Renal pelvis (tissue), 12 donors: Measurements from ENCODE around the gene TXNDC9. TPM values are rescaled to one million over a fixed set of nuclear protein-coding genes. Genes with fewer than 3 reads are reported as not detected.
"Not testable (repeated sequence)": the region's sequence is repeated elsewhere in the genome, so short reads cannot be mapped to it uniquely, and the experiment has no call there.

Experiments used
- DNase-seq: peaks from one replicate; pipeline ENCODE4 v3.0.0-alpha.2; 2013
- long read RNA-seq, 16 experiments: transcript quantifications; one replicate each; lab custom pipeline, GENCODE V29; 2026
- polyA plus RNA-seq, 3 donors: library from polyadenylated mRNA; unstranded; fragments of 120-200 nt; gene quantifications; one replicate each; pipeline ENCODE4 v1.2.1, GENCODE V29; 2013; ENCODE audit not compliant: insufficient read length in 3 of 3

The TXNDC9 gene
- 10 to 100 TPM; 40.6 to 45.7 (median 41.2) TPM for polyA plus RNA-seq
- long read RNA-seq, donor 1, transcript TXNDC9-202 (4 exons, 1,111 nt) = minor isoform, 5 of 20 reads
- long read RNA-seq, donor 1, transcript TXNDC9-201 (5 exons, 1,637 nt) = major isoform, 15 of 20 reads
- long read RNA-seq, donor 1, partial matches to known transcripts = 0 of 20 reads
- long read RNA-seq, donor 1, other reads (novel, unspliced or antisense) = 0 of 20 reads
- long read RNA-seq, donor 2, transcript TXNDC9-201 (5 exons, 1,637 nt) = major isoform, 19 of 212 reads
- long read RNA-seq, donor 2, partial matches to known transcripts = 191 of 212 reads
- long read RNA-seq, donor 2, other reads (novel, unspliced or antisense) = 0 of 212 reads
- long read RNA-seq, donor 3, transcript TXNDC9-201 (5 exons, 1,637 nt) = major isoform, 20 of 28 reads
- long read RNA-seq, donor 3, transcript TXNDC9-202 (4 exons, 1,111 nt) = minor isoform, 7 of 28 reads
- long read RNA-seq, donor 3, partial matches to known transcripts = 0 of 28 reads
- long read RNA-seq, donor 3, other reads (novel, unspliced or antisense) = 0 of 28 reads
- long read RNA-seq, donor 4, transcript TXNDC9-201 (5 exons, 1,637 nt) = major isoform, 22 of 30 reads
- long read RNA-seq, donor 4, transcript TXNDC9-202 (4 exons, 1,111 nt) = minor isoform, 8 of 30 reads
- long read RNA-seq, donor 4, partial matches to known transcripts = 0 of 30 reads
- long read RNA-seq, donor 4, other reads (novel, unspliced or antisense) = 0 of 30 reads
- long read RNA-seq, donor 5, transcript TXNDC9-201 (5 exons, 1,637 nt) = major isoform, 11 of 16 reads
- long read RNA-seq, donor 5, partial matches to known transcripts = 0 of 16 reads
- long read RNA-seq, donor 5, other reads (novel, unspliced or antisense) = 0 of 16 reads
- long read RNA-seq, donor 6, transcript TXNDC9-201 (5 exons, 1,637 nt) = major isoform, 15 of 766 reads
- long read RNA-seq, donor 6, partial matches to known transcripts = 748 of 766 reads
- long read RNA-seq, donor 6, other reads (novel, unspliced or antisense) = 0 of 766 reads
- long read RNA-seq, donor 7, transcript TXNDC9-202 (4 exons, 1,111 nt) = minor isoform, 5 of 518 reads
- long read RNA-seq, donor 7, transcript TXNDC9-201 (5 exons, 1,637 nt) = major isoform, 23 of 518 reads
- long read RNA-seq, donor 7, partial matches to known transcripts = 488 of 518 reads
- long read RNA-seq, donor 7, other reads (novel, unspliced or antisense) = 0 of 518 reads
- long read RNA-seq, donor 8, transcript TXNDC9-201 (5 exons, 1,637 nt) = major isoform, 7 of 195 reads
- long read RNA-seq, donor 8, partial matches to known transcripts = 93 of 195 reads
- long read RNA-seq, donor 8, other reads (novel, unspliced or antisense) = 93 of 195 reads
- long read RNA-seq, donor 9, transcript TXNDC9-201 (5 exons, 1,637 nt) = major isoform, 18 of 414 reads
- long read RNA-seq, donor 9, partial matches to known transcripts = 379 of 414 reads
- long read RNA-seq, donor 9, other reads (novel, unspliced or antisense) = 14 of 414 reads
- long read RNA-seq, donor 10, transcript TXNDC9-201 (5 exons, 1,637 nt) = major isoform, 18 of 519 reads
- long read RNA-seq, donor 10, partial matches to known transcripts = 479 of 519 reads
- long read RNA-seq, donor 10, other reads (novel, unspliced or antisense) = 19 of 519 reads
- long read RNA-seq, donor 11, transcript TXNDC9-201 (5 exons, 1,637 nt) = major isoform, 12 of 15 reads
- long read RNA-seq, donor 11, partial matches to known transcripts = 0 of 15 reads
- long read RNA-seq, donor 11, other reads (novel, unspliced or antisense) = 0 of 15 reads
- long read RNA-seq, donor 12, transcript TXNDC9-201 (5 exons, 1,637 nt) = major isoform, 26 of 626 reads
- long read RNA-seq, donor 12, transcript TXNDC9-202 (4 exons, 1,111 nt) = minor isoform, 9 of 626 reads
- long read RNA-seq, donor 12, partial matches to known transcripts = 564 of 626 reads
- long read RNA-seq, donor 12, other reads (novel, unspliced or antisense) = 26 of 626 reads
- long read RNA-seq, donor 13, transcript TXNDC9-202 (4 exons, 1,111 nt) = major isoform, 8 of 729 reads
- long read RNA-seq, donor 13, transcript TXNDC9-201 (5 exons, 1,637 nt) = minor isoform, 7 of 729 reads
- long read RNA-seq, donor 13, partial matches to known transcripts = 510 of 729 reads
- long read RNA-seq, donor 13, other reads (novel, unspliced or antisense) = 203 of 729 reads
- long read RNA-seq, donor 14 = 0 reads
- long read RNA-seq, donor 15, transcript TXNDC9-201 (5 exons, 1,637 nt) = major isoform, 18 of 869 reads
- long read RNA-seq, donor 15, partial matches to known transcripts = 848 of 869 reads
- long read RNA-seq, donor 15, other reads (novel, unspliced or antisense) = 0 of 869 reads
- long read RNA-seq, donor 16, transcript TXNDC9-201 (5 exons, 1,637 nt) = major isoform, 17 of 20 reads
- long read RNA-seq, donor 16, partial matches to known transcripts = 0 of 20 reads
- long read RNA-seq, donor 16, other reads (novel, unspliced or antisense) = 0 of 20 reads

GRCh38 chr2:99335911-99336803 is at the start of gene TXNDC9:
TSS of gene TXNDC9 (minus strand) at chr2:99336333. CDS start at chr2:99333210, 3,123 bp downstream.
- DNase-seq = peak; percentile 100

GRCh38 chr2:99382143-99382542 is 46.0 kb upstream of the TXNDC9 start:
- DNase-seq = no peak

GRCh38 chr2:99380376-99381010 is 44.4 kb upstream of the TXNDC9 start:
- no peak for DNase-seq

GRCh38 chr2:99377879-99378278 is 41.7 kb upstream of the TXNDC9 start:
- DNase-seq = no peak

GRCh38 chr2:99376254-99376864 is 40.2 kb upstream of the TXNDC9 start:
- no peak for DNase-seq

GRCh38 chr2:99374747-99375146 is 38.6 kb upstream of the TXNDC9 start:
- no peak for DNase-seq

GRCh38 chr2:99373144-99373543 is 37.0 kb upstream of the TXNDC9 start:
- no peak for DNase-seq

GRCh38 chr2:99368854-99369253 is 32.7 kb upstream of the TXNDC9 start:
- DNase-seq = not testable (repeated sequence)

- no peak for DNase-seq
These were observed 29.5 kb upstream of the TXNDC9 start for GRCh38 chr2:99365661-99366060.

- no peak for DNase-seq
These were observed 20.7 kb upstream of the TXNDC9 start for GRCh38 chr2:99356853-99357252.

GRCh38 chr2:99354825-99355224 is 18.7 kb upstream of the TXNDC9 start:
- DNase-seq = not testable (repeated sequence)

- no peak for DNase-seq
These were observed 17.9 kb upstream of the TXNDC9 start for GRCh38 chr2:99354070-99354469.

- no peak for DNase-seq
These were observed 14.1 kb upstream of the TXNDC9 start for GRCh38 chr2:99350194-99350593.

GRCh38 chr2:99348173-99348572 is 12.0 kb upstream of the TXNDC9 start:
- DNase-seq = no peak

GRCh38 chr2:99346218-99346617 is 10.1 kb upstream of the TXNDC9 start:
- DNase-seq = no peak

- not testable (repeated sequence) for DNase-seq
These were observed 9.3 kb upstream of the TXNDC9 start for GRCh38 chr2:99345446-99345845.

GRCh38 chr2:99342536-99342935 is 6.4 kb upstream of the TXNDC9 start:
- DNase-seq = no peak
